HG03432 (cell line): ENCODE results near the gene PPP6R1.

ENCODE experiments used
- ATAC-seq: cut with Tn5 transposase; IDR thresholded peaks from one replicate; pipeline ENCODE4 v1.9.1; 2021; ENCODE audit warnings: mild to moderate bottlenecking, moderate library complexity; ENCODE audit not compliant: unreplicated experiment

The PPP6R1 gene

DNA sequence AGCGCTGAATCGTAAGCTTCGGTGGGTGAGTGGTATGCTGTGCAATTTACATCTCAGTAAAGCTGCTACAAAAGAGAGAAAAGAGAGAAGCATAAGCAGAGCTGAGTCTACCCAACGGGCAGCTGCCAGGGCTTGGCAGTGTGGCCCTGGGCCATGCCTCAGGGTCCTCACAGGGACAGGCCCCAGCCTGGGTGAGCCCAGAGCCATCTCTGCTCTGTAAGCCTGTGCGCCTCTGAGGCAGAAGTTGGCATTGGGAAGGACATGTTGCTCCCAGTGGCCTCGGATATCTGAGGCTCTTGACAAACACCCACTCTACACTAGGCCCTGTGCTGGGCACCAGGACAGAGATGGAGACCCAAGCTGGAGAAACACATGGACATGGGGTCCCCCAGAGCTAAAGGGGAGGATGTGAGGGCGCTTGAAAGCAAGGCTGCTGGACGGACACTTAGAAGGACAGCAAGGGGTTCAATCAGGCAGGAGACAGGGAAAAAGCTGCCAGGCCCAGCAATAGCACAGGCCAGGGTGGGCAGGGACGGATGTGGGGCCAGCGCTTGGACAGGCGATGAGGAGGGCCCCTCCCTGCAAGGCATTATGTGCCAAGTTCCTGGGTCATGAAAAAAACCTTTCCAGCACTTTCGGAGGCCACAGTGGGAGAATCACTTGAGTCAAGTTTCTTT, 14.7 kb downstream of the PPP6R1 start:
- ATAC-seq, result no peak

DNA sequence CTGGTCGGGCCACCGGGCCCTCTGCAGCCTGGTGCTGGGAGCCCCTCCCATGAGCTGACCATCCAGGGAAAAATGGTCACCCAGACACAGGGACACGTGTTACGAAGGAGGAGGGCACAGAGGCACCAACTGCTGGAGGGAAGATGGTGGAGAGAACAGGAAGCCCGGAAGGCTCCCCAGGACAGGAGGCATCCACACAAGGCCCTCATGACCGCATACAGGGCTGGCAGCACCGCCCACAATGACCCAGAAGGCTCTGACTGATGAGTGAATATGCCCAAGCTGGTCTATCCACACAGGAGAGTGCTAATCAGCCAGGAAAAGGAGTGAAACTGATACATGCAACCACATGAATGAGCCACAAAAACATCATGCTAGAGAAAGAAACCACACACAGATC, 16.3 kb downstream of the PPP6R1 start:
- no peak for ATAC-seq

DNA sequence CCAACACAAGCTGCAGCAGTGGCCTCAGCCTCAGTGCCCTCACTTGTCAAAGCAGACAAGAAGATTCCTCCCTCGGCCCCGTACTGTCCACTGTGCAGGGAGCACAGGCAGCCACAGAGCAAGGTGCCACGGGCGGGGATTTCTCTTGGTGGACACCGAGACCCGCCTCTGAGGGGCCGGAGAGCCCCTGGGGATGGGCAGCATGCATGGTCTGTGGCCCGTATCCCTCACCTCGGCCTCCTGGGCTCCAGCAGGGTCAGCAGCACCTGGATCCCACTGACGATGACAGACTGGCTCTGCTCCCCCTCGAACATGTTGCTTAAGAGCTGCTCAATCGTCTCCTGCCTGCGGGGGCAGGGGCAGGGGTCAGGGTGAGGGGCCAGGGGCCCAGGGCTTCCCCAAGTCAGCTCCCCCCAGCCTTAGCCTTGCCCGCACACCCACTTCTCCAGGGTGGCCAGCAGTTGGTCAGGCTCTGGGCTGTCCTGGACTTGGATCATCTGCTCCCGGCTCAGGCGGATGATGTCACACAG, 16.8 kb downstream of the PPP6R1 start:
- no peak for ATAC-seq

DNA sequence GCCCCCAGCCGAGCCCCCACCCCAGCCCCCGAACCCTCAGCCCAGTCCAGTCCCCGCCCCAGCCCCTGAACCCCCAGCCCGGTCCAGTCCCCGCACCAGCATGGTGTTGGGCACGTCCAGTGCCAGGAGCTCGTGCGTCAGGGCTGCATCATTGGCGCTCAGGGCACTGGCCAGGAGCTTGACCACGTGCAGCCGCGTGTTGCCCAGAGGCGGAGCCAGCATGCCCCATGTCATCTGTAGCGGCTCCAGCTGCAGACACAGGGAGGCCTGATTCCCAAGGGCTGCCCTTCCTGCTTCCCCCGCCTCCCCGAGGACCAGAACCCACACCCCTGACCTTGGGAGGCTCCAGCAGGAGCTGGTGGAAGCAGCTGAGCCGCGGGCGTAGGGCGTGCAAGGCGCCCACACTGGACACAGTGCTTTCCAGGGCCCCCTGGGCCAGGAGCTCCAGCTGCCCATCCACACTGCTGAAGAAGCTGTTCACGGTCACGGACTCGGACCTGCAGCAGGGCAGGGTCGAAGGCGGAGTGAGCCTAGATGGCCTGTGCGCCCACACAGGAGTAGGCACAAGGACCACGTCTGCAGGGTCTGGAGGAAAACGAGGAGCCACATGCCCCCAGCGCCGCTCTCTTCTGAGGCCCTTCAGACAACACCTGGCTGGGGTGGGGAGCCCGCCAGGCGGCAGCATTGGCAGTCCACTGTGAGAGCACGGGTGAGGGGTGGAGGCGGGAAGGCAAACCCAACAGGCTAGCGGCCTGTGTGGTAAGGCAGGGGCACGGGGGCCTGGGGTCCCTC, 17.5 kb downstream of the PPP6R1 start:
- no peak for ATAC-seq

GRCh38 chr19:55240713-55241020, 18.1 kb downstream of the PPP6R1 start:
- no peak for ATAC-seq

GRCh38 chr19:55239004-55239403, 19.8 kb downstream of the PPP6R1 start:
- no peak for ATAC-seq

- ATAC-seq, result no peak
These were observed 20.8 kb downstream of the PPP6R1 start for GRCh38 chr19:55238030-55238429.

- ATAC-seq, result no peak
These were observed 25.8 kb downstream of the PPP6R1 start for GRCh38 chr19:55232986-55233385.

GRCh38 chr19:55232286-55232602, 26.6 kb downstream of the PPP6R1 start:
- no peak for ATAC-seq

DNA sequence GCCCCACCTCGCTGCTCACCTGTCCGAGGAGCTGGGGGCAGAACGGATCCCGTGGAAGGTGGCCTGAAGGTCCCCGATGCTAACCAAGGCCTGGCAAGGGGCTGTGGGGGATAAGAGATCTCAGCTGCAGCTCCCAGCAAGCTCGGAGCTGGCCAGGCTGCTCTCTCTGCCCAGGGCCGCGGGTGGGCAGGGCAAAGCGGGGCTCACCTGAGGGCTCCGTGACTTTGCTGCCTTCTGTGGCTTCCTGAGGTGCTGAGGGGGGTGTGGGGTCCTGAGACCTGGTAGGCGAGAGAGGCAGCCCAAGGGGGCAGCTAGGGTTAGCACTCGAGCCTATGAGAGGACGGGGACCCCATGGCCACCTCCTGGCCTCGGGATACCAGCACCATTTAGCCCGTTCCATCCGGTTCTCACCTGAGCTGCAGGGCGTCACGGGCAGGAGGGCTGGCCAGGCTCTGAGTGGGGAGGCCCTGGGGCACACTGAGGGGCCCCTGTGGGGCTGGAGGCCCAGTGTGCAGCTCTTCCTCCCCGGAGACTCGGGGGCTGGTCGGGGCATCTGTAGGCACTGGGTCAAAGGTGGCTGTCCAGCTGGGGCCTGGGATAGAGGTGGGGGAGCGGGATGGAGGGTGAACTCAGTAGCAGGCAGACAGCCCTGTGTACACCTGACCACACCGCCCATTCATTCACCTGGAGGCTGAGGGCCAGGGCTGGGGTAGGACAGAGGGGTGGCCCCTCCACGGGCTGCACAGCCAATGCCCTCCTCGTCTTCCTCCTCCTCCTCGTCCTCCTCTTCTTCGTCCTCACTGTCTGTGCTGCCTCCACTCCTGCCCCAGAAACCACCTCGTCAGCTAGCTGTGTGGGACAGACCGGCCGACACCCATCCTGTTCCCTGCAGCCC, 27.2 kb downstream of the PPP6R1 start:
- ATAC-seq, result no peak

DNA sequence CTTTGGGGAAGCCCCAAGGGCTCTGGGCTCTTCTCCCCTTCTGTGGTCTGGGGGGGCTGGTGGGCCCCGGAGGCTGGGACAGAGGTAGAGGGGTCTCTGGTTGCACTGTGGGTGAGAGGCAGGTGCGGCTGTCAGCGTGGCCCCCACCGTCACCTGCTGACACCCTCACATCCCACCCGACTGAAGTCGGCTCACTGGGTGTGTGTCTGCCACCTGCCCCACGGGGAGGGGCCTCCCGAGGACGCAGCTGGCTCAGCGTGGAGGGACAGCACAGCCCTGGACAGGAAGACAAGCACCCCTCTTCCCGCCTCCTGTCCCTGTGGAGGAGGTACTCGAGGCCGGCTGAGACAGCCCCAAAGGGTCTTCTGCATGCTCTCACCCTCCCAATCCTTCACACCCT, 28.0 kb downstream of the PPP6R1 start:
- no peak for ATAC-seq

GRCh38 chr19:55230329-55230728, 28.5 kb downstream of the PPP6R1 start:
- no peak for ATAC-seq

- ATAC-seq, result no peak
These were observed 29.0 kb downstream of the PPP6R1 start for GRCh38 chr19:55229789-55230182.

- no peak for ATAC-seq
These were observed 29.6 kb downstream of the PPP6R1 start for GRCh38 chr19:55229145-55229788.

DNA sequence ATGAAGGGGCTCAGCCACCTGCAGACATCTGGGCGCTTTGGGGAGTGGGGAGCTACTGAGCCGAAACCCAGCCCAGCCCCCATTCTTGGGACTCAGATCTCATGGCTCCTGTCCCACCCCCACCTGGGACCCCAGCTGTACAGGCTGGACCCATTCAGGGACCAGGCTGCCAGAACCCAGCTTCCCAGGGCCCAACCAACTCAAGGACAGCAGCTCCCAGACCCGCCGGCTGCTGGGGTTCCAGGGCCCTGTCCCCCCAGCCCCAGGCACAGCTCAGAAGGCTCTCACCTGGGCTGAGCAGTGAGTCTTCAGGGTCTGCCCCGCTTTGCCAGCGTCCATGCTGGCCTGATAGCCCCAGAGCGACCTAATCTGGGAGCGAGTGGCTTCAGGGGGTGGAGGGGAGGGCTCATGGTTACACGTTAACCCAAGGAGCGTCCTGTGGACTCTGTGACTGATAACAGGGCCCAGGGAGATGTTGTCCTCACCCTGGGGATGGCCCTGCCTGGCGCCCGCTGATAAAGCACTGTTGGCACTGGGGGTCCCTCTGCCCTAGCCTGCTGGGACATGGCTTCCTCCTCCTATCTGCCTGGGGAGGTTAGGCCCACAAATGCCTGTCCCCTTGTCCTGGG, 30.3 kb downstream of the PPP6R1 start, which contains the start of gene TMEM86B:
Gene TMEM86B (minus strand): TSS at position 361 of the 629 bp plus-strand sequence. CDS start 22 bp downstream, at position 339.
- no peak for ATAC-seq

GRCh38 chr19:55228015-55228391, 30.8 kb downstream of the PPP6R1 start:
- no peak for ATAC-seq

GRCh38 chr19:55227241-55228014, 31.4 kb downstream of the PPP6R1 start:
- ATAC-seq, result no peak

GRCh38 chr19:55226788-55227187, 32.0 kb downstream of the PPP6R1 start:
- ATAC-seq, result no peak

DNA sequence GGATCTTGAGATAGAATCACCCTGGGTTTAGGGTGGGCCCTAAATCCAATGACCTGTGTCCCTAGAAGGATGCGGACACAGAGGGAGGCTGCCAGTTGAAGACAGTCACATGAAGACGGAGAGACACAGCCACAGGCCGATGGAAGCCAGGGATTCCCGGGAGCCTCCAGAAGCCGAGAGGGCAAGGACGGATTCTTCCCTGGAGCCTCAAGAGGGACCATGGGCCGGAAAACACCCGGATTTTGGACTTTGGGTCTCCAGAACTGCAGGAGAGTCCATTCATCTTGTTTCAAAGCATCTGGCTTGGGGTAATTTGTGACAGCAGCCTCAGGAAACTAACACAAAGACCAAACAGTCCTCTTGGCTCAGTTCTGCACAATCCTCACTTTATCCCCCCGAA, 32.5 kb downstream of the PPP6R1 start:
- ATAC-seq, result no peak
